ENCODE data around the gene COX19. TPM values are rescaled to one million over a fixed set of nuclear protein-coding genes. Genes with fewer than 3 reads are reported as not detected.
A peak's percentile ranks its signal among the peaks of the same experiment; 100 is the strongest.

The COX19 gene
- total and polyA plus RNA-seq, 2 of the 13 experiments (the other 11 are each of a cell fraction or from before 2014, with no cell fraction given): 11.5 to 21.7 TPM

- TF ChIP-seq ELK4 (CRISPR knock-in tag; IDR thresholded peaks at IDR 0.05; ENCODE audit: borderline replicate concordance) (no peak), ARID2 (CRISPR knock-in tag; IDR thresholded peaks at IDR 0.05; ENCODE audit: borderline replicate concordance) (peak; percentile 43; the same call in 1 of the 2 replicates), CREM (IDR thresholded peaks at IDR 0.05) (no peak), CREM (CRISPR knock-in tag; IDR thresholded peaks at IDR 0.05) (no peak), ZNF629 (CRISPR knock-in tag; conservative IDR thresholded peaks at IDR 0.05) (no peak), TERF1 (CRISPR knock-in tag; IDR thresholded peaks at IDR 0.05) (no peak), ZMYM3 (CRISPR knock-in tag; IDR thresholded peaks at IDR 0.05) (peak; percentile 32; the same call in 1 of the 2 replicates), ZNF687 (CRISPR knock-in tag; IDR thresholded peaks at IDR 0.05) (peak; percentile 54), MED8 (CRISPR knock-in tag; IDR thresholded peaks at IDR 0.05; ENCODE audit: insufficient replicate concordance) (peak; percentile 22), GATAD2A (CRISPR knock-in tag; IDR thresholded peaks at IDR 0.05) (no peak)
- TF ChIP-seq, protein P1, sequence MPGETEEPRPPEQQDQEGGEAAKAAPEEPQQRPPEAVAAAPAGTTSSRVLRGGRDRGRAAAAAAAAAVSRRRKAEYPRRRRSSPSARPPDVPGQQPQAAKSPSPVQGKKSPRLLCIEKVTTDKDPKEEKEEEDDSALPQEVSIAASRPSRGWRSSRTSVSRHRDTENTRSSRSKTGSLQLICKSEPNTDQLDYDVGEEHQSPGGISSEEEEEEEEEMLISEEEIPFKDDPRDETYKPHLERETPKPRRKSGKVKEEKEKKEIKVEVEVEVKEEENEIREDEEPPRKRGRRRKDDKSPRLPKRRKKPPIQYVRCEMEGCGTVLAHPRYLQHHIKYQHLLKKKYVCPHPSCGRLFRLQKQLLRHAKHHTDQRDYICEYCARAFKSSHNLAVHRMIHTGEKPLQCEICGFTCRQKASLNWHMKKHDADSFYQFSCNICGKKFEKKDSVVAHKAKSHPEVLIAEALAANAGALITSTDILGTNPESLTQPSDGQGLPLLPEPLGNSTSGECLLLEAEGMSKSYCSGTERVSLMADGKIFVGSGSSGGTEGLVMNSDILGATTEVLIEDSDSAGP (CRISPR knock-in tag; IDR thresholded peaks at IDR 0.05; ENCODE audit: borderline replicate concordance): 0 out of 2 replicates have a peak, but pooled peaks have one; percentile 6
- TF ChIP-seq, protein P2, sequence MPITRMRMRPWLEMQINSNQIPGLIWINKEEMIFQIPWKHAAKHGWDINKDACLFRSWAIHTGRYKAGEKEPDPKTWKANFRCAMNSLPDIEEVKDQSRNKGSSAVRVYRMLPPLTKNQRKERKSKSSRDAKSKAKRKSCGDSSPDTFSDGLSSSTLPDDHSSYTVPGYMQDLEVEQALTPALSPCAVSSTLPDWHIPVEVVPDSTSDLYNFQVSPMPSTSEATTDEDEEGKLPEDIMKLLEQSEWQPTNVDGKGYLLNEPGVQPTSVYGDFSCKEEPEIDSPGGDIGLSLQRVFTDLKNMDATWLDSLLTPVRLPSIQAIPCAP (CRISPR knock-in tag; IDR thresholded peaks at IDR 0.05; ENCODE audit: low read depth): no peak
These were observed 539 bp upstream of the COX19 start (continued) for GRCh38 chr7:975702-976473.
